ENCODE measurements around the gene IL1R1.

Gene IL1R1

GRCh38 chr2:102171946-102172345, 29.4 kb downstream of the IL1R1 start:
- no peak for DNase-seq (ENCODE audit: low read depth)

GRCh38 chr2:102172745-102173144, 30.2 kb downstream of the IL1R1 start:
- no peak for DNase-seq (ENCODE audit: low read depth)

DNA sequence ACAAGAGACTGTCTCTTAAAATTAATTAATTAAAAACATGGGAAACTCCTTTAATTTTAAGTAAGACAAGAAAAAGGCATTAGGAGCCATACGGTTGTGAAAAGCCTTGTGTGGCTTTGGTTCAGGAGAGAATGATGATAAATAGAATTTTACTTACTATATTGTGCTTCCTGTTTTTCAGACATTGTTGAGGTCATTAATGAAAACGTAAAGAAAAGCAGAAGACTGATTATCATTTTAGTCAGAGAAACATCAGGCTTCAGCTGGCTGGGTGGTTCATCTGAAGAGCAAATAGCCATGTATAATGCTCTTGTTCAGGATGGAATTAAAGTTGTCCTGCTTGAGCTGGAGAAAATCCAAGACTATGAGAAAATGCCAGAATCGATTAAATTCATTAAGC, 33.6 kb downstream of the IL1R1 start:
- no peak for DNase-seq (ENCODE audit: low read depth)

GRCh38 chr2:102177814-102178478, 35.4 kb downstream of the IL1R1 start:
- no peak for DNase-seq (ENCODE audit: low read depth)

DNA sequence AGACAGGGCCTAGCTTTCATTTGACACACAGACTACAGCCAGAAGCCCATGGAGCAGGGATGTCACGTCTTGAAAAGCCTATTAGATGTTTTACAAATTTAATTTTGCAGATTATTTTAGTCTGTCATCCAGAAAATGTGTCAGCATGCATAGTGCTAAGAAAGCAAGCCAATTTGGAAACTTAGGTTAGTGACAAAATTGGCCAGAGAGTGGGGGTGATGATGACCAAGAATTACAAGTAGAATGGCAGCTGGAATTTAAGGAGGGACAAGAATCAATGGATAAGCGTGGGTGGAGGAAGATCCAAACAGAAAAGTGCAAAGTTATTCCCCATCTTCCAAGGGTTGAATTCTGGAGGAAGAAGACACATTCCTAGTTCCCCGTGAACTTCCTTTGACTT, 36.5 kb downstream of the IL1R1 start:
- no peak for DNase-seq (ENCODE audit: low read depth)

GRCh38 chr2:102179788-102180686, 37.5 kb downstream of the IL1R1 start:
- no peak for DNase-seq (ENCODE audit: low read depth)

DNA sequence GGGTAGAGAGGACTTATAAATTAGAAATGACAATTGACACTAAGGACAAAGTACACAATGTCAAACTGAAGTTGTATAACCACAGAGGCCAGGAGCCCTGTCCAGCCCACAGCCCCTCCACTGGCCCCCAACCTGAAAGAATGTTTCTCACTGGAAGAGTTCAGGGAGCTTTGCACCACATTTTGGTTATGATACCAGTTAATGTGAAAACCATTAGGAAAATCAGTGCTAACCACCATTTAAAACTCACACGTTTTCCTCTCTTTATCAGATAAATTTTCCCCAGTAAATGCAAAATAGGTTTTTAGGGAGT, 38.1 kb downstream of the IL1R1 start:
- no peak for DNase-seq (ENCODE audit: low read depth)

GRCh38 chr2:102181376-102181775, 38.8 kb downstream of the IL1R1 start:
- no peak for DNase-seq (ENCODE audit: low read depth)

- no peak for DNase-seq (ENCODE audit: low read depth)
Measured at GRCh38 chr2:102181919-102182635, 39.5 kb downstream of the IL1R1 start.

DNA sequence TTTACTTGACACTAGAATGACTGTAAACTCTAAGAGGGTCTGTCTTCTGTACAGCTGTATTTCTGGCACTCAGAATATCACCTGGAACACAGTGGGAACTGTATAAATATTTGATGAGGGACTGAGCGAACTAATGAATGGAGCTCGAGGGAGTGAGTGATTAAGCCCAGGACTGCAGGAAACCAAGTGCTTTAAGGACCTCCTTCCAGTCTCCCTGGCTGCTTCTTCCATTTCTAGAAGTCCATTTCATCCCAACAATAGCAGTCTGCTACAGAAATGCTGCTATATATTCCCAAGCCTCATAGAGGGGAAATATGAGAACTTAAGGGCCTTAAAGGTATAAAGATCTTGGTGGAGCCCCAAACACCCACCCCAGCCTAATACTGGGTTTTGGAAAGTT, 41.5 kb downstream of the IL1R1 start:
- DNase-seq (ENCODE audit: low read depth), result no peak

GRCh38 chr2:102184568-102184967, 42.0 kb downstream of the IL1R1 start:
- no peak for DNase-seq (ENCODE audit: low read depth)

GRCh38 chr2:102185347-102185746, 42.8 kb downstream of the IL1R1 start:
- no peak for DNase-seq (ENCODE audit: low read depth)

DNA sequence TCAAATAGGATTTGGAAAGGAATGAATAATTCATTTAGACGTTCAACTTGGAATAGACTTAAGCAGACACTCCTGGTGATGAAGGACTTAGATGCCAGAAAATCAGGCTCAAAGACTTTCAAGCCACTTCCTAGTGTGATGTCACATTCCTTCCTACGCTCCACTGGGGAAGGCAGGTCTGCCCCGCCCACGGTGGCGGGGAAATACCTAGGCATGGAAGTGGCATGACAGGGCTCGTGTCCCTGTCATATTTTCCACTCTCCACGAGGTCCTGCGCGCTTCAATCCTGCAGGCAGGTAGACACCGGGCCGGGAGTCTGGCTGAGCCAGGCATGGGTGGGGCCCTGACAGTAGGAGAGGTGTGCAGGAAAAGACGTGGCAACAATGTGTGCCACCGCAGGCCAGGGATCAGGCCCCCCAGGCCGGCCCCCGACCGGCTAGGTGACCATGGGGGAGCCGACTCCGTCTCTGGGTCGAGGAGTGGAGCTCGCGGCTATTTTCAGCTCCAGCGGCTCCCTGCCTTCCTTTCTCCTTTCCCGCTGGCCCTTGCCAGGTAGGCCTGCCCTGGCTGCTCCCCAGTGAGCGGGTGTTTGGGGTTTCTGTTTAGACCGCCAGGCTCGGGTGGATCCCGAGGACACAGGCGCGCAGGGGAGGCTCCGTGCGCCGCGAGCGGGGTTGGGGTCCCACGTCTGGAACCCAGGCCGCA, 44.4 kb downstream of the IL1R1 start, which contains the start of gene IL1RL2:
IL1RL2 (plus strand) TSS at position 233 of the 705 bp plus-strand sequence. CDS start 845 bp downstream, outside the sequence.
- DNase-seq (ENCODE audit: low read depth), result no peak

- DNase-seq (ENCODE audit: low read depth), result no peak
Measured at GRCh38 chr2:102187496-102188150, 45.1 kb downstream of the IL1R1 start.

DNA sequence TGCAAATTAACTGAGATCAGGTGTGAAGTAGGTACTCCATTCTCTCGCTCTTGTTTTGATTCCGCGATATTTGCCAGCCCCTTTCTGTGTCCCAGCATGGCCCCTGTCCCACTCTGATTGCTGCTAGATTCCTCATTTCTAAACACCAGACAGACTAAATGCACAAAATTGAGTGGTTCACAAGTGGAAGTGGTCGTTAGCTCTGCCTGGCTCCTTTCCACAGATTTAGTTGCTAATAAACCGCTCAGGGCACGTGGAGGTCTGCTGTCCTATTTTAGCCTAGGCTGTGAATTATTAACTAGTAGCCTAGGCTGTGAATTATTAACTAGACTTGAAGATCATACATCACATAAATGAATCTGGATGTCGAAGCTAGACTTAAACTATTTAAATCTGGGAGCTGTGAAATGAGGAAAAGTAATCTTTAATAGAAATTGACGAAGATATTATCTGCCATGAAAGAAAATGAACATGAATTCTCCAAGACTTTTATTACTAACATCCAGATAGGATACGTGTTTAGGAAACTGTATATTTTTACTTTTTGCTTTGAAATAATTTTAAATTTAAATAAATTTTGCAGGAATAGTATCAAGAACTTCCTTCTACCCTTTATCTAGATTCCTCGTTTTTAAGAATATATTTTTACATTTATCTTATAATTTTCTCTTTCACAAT, 48.0 kb downstream of the IL1R1 start:
- no peak for DNase-seq (ENCODE audit: low read depth)

GRCh38 chr2:102191501-102191900, 49.0 kb downstream of the IL1R1 start:
- DNase-seq (ENCODE audit: low read depth), result no peak

GRCh38 chr2:102193074-102193473, 50.5 kb downstream of the IL1R1 start:
- no peak for DNase-seq (ENCODE audit: low read depth)

- no peak for DNase-seq (ENCODE audit: low read depth)
Measured at GRCh38 chr2:102194609-102195268, 52.2 kb downstream of the IL1R1 start.

GRCh38 chr2:102197389-102198137, 55.0 kb downstream of the IL1R1 start:
- no peak for DNase-seq (ENCODE audit: low read depth)

GRCh38 chr2:102200539-102200938, 58.0 kb downstream of the IL1R1 start:
- DNase-seq (ENCODE audit: low read depth), result no peak

Data from fibroblast of the conjunctiva (primary cell).